Neural cell (in vitro differentiated cells): ENCODE results near the gene PAMR1.

Source experiments
- EP300 ChIP-seq: fragments of 450-650 bp; conservative IDR thresholded peaks from 2 replicates; pipeline ENCODE4 v1.6.1; 2014; ENCODE audit warnings: antibody characterized with exemption, mild to moderate bottlenecking, moderate library complexity; ENCODE audit not compliant: poor library complexity, severe bottlenecking
- EZH2 ChIP-seq: fragments of 200-600, 300-800 bp; shearing (Covaris generic), sonication (generic); IDR thresholded peaks from 2 replicates; pipeline ENCODE4 v1.6.1; 2014; ENCODE audit warnings: antibody characterized with exemption, low read length, borderline replicate concordance, mild to moderate bottlenecking; ENCODE audit not compliant: insufficient read depth, poor library complexity, severe bottlenecking
- POLR2AphosphoS5 ChIP-seq: IDR thresholded peaks from 2 replicates; pipeline ENCODE4 v1.6.1; 2012
- RAD21 ChIP-seq: fragments of 450-650 bp; conservative IDR thresholded peaks from 2 replicates; pipeline ENCODE4 v1.6.1; 2014; ENCODE audit warnings: antibody characterized with exemption, mild to moderate bottlenecking, moderate library complexity
- TAF1 ChIP-seq: IDR thresholded peaks from 2 replicates; pipeline ENCODE4 v1.6.1; 2012; ENCODE audit warnings: low read depth
- TF ChIP-seq, protein P1 (sequence below): fragments of 450-650 bp; IDR thresholded peaks from 2 replicates; pipeline ENCODE4 v1.5.1; 2014; ENCODE audit warnings: antibody characterized with exemption, mild to moderate bottlenecking, moderate library complexity; ENCODE audit not compliant: poor library complexity, severe bottlenecking
- TF ChIP-seq, protein P2 (sequence below): IDR thresholded peaks from 2 replicates; pipeline ENCODE4 v1.6.1; 2012; ENCODE audit warnings: borderline replicate concordance

GRCh38 chr11:35425603-35426212, 99.7 kb downstream of the PAMR1 start:
- no peak for TF ChIP-seq POLR2AphosphoS5
- TF ChIP-seq, protein P1, sequence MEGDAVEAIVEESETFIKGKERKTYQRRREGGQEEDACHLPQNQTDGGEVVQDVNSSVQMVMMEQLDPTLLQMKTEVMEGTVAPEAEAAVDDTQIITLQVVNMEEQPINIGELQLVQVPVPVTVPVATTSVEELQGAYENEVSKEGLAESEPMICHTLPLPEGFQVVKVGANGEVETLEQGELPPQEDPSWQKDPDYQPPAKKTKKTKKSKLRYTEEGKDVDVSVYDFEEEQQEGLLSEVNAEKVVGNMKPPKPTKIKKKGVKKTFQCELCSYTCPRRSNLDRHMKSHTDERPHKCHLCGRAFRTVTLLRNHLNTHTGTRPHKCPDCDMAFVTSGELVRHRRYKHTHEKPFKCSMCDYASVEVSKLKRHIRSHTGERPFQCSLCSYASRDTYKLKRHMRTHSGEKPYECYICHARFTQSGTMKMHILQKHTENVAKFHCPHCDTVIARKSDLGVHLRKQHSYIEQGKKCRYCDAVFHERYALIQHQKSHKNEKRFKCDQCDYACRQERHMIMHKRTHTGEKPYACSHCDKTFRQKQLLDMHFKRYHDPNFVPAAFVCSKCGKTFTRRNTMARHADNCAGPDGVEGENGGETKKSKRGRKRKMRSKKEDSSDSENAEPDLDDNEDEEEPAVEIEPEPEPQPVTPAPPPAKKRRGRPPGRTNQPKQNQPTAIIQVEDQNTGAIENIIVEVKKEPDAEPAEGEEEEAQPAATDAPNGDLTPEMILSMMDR = no peak
- TF ChIP-seq TAF1 = no peak
- TF ChIP-seq EP300 = no peak
- TF ChIP-seq EZH2 = no peak
- TF ChIP-seq RAD21 = no peak
- TF ChIP-seq, protein P2, sequence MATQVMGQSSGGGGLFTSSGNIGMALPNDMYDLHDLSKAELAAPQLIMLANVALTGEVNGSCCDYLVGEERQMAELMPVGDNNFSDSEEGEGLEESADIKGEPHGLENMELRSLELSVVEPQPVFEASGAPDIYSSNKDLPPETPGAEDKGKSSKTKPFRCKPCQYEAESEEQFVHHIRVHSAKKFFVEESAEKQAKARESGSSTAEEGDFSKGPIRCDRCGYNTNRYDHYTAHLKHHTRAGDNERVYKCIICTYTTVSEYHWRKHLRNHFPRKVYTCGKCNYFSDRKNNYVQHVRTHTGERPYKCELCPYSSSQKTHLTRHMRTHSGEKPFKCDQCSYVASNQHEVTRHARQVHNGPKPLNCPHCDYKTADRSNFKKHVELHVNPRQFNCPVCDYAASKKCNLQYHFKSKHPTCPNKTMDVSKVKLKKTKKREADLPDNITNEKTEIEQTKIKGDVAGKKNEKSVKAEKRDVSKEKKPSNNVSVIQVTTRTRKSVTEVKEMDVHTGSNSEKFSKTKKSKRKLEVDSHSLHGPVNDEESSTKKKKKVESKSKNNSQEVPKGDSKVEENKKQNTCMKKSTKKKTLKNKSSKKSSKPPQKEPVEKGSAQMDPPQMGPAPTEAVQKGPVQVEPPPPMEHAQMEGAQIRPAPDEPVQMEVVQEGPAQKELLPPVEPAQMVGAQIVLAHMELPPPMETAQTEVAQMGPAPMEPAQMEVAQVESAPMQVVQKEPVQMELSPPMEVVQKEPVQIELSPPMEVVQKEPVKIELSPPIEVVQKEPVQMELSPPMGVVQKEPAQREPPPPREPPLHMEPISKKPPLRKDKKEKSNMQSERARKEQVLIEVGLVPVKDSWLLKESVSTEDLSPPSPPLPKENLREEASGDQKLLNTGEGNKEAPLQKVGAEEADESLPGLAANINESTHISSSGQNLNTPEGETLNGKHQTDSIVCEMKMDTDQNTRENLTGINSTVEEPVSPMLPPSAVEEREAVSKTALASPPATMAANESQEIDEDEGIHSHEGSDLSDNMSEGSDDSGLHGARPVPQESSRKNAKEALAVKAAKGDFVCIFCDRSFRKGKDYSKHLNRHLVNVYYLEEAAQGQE = no peak
